Forelimb muscle (tissue), 1 donor: ENCODE results near the gene MAPK8. TPM values are rescaled to one million over a fixed set of nuclear protein-coding genes. Genes with fewer than 3 reads are reported as not detected.

Experiments used
- DNase-seq: peaks from one replicate; pipeline ENCODE4 v3.0.0-alpha.2; 2013; ENCODE audit warnings: low read depth
- polyA plus RNA-seq: library from polyadenylated mRNA; unstranded; fragments of 120-200 nt; gene quantifications from one replicate; pipeline ENCODE4 v1.2.1, GENCODE V29; 2013; ENCODE audit not compliant: insufficient read length

The MAPK8 gene
- polyA plus RNA-seq, 1 donor: 39.1 TPM

- DNase-seq: no peak
Measured at GRCh38 chr10:48292616-48293015, 13.9 kb upstream of the MAPK8 start.

- DNase-seq: no peak
Measured at GRCh38 chr10:48294431-48294830, 12.0 kb upstream of the MAPK8 start.

- no peak for DNase-seq
Measured at GRCh38 chr10:48296576-48297098, 9.8 kb upstream of the MAPK8 start.

GRCh38 chr10:48299066-48299465 lies 7.4 kb upstream of the MAPK8 start:
- no peak for DNase-seq

DNA sequence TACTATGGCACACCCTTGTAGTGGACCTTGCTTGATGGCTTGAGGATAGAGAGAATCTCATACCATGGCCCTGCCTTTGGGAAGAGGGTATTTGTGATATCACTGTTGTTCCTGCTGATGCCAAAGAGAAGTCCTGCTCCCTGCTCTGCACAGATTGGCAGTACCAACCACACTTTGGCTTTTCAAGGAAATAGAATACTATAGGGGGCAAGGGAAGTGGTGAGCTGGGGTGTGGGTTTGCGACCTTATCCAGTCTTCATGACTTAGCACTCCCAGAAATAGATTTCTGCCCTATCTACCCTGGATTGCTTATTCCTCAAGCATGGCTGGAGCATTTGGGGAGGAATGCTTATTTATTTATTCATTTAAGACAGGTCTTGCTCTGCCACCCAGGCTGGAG lies 6.8 kb upstream of the MAPK8 start:
- no peak for DNase-seq

DNA sequence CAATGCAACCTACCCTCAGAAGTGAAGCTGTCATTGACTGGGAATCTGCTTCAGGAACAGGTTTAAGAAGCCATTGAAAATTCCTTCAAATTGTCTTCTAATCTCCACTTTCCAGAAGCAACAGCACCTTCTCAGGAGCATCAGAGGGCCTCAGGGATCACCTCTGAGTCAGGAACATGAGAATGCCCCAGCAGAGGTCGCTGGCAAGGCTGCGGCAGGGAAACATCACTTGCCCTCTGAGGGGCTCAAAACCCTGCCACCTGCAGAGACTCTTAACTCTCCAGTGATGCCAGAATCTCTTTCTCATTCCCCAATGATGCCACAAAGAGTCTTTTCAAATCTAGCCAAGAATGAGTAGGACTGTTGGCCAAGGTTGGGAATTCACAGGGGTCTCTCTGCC lies 5.9 kb upstream of the MAPK8 start:
- no peak for DNase-seq

DNA sequence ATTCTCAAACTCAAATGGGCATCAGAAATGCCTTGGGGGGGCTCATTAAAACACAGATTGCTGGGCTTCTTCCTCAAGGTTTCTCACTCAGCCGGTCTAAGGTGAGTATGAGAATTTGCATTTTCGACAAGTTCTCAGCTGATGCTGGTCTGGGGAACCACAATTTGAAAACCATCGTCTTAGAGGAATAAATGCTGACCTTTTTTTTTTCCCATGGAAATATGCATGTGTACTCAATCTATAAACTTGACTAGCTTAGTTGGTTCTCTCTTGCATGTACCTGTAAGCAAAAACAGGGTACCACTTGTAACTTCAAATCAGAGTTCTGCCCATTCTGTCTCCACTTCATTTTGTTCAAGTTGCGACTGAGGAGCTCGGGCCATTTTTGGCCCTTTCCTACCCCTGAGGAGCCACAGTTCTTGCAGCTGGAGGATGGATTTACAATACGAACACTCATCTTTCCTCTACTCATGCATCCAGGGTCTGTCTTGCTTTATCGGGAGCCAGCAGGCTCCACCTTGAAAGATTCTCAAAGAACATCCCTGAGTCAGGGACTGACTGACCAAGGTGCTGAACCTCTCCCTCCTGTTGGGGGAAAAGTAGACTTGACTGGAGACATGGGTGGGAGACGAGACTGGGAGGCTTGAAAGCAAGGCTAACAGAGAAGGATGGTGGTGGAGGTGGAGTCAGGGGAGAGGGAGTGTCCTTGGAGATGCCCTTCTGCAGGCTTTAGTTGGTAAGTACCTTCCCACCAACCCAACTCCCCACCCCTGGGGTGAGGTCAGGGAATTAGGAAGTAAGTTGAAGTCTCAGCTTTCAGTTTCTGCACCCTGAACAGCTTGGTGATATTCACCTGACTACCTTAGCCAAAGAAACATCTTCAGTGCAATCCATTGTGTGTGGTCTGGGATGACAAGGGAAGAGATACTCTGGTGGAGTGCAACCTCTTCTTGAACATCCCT lies 3.7 kb upstream of the MAPK8 start:
- no peak for DNase-seq

DNA sequence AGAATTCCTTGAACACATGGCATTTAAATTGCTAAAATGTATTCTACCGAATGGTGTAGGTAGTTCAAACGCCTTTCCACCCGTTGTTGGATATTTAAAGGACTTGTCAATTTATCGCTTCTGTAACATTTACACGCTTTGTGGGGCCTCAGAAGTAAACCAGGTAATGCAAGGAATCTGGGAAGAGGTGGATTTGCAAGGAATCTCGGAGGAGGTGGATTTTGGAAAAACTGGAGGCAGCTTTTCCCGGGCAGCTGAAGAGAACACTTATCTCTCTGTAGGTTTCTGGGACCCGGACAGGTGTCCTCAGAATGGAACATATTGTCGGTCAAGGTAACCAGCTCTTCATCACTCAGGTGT lies 592 bp upstream of the MAPK8 start:
- no peak for DNase-seq

DNA sequence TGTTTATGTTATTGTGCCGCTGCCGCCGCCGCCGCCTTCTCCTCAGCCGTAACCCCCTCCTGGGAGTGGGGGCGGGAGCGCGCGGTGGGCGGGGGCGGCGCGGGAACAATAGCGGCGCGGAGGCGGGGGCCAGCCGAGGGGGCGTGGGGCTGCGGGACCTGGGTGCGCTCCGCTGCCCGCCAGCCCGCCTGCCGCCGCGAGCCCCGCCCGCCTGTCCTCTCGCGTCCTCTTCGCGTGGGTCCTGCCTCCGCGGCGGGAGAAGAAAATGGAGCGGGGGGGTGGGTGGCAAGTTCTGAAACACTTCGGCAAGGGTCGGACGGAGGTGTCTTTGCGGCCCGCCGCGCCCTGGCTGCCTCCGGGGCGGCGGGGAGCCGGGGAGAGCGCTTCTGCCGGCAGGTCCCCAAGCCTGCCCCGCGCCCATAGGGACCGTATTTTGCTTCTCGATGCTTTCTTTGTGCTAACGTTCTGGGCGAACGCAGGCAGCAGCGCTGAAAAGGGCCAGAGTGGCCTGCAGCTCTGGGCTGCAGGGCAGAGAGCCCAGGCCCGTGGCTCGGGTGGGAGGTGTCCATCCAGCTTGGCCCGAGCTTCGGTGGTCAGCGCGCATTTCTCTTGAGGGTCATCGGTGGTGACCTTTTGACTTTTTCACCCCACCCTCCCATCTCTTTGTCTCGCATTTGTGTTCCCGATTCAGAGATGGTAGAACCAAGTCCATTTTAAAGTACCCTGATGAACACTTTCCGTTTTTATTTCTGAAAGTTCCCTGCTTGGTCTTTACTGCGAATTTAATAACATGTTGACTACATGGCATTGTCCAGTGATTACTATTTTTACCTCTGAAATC lies 613 bp downstream of the MAPK8 start:
- DNase-seq: no peak

DNA sequence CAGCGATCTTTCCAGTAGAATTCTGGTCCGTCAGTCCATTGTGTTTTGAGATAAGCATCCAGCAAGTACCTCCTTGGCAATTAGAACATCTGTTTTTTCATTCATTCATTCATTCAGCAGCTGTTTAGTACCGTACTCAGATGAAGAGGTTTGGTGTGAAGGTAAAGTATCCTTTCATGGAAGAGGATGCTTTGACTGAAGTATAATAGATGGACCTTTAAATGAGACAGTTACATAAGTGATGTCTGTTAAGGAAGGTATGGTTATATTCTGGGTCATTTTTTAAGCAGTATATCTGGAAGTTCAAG lies 1.2 kb downstream of the MAPK8 start:
- DNase-seq: no peak

DNA sequence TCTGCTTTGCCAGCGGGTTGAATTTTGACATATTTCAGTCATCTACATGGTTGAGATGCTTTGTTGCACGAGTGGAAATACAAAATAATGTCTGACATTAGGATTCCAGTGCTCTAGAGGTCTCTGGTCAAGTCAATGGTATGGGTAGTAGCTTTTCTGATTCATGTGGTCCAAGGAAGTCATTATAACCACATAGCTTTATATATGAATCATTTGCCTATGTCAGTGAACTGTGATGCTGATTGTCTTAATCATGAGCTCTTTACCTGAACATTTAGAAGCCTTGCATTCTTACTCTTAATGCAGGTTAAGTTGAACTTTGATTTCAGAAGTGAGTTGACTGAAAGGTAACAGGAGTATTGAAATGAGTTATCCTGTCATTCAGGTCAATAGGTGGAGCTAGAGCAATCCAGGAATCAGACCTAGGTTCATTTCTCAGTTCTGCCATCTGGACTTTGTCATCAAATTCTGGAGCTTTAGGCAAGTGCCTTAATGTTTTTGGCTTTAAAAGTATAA lies 3.3 kb downstream of the MAPK8 start:
- DNase-seq: no peak

GRCh38 chr10:48314107-48314506 lies 7.6 kb downstream of the MAPK8 start:
- DNase-seq: no peak

DNA sequence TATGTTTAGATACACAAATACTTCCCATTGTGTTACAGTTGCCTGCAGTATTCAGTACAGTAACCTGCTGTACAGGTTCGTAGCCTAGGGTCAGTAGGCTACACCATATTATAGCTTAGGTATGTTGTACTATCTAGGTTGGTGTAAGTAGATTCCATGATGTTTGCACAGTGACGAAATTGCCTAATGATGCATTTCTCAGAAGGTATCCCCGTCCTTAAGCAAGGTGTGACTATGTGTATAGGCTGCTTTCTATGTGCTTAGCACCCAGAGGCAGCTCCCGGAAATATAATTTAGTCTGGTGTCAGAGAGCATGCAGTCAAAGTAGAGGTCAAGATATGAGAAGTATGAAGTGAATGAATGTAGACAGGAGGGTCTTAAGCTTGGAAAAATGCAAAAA lies 9.8 kb downstream of the MAPK8 start:
- no peak for DNase-seq

- DNase-seq: no peak
Measured at GRCh38 chr10:48317321-48317990, 11.0 kb downstream of the MAPK8 start.

GRCh38 chr10:48322017-48322416 lies 15.5 kb downstream of the MAPK8 start:
- no peak for DNase-seq

DNA sequence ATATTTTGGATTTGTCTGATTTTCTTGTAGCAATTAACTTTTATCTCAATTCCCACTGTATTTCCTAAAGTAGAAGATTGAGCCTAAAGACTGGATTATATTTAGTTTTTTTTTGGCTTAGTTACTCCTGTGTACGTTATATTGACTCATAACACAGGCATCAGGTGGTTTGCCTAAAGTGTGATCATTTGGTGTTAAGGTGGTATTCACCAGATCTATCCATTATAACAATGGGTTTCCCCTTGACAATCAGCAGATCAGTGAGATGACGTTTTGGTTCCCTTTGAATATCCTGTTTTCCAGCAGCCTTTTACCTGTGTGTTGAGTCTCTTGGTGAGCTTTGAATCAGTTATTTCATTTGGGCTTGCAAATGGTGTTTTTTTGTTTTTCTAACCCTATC lies 18.1 kb downstream of the MAPK8 start:
- DNase-seq: no peak

GRCh38 chr10:48330269-48330668 lies 23.8 kb downstream of the MAPK8 start:
- DNase-seq: no peak

GRCh38 chr10:48331436-48331835 lies 25.0 kb downstream of the MAPK8 start:
- no peak for DNase-seq

DNA sequence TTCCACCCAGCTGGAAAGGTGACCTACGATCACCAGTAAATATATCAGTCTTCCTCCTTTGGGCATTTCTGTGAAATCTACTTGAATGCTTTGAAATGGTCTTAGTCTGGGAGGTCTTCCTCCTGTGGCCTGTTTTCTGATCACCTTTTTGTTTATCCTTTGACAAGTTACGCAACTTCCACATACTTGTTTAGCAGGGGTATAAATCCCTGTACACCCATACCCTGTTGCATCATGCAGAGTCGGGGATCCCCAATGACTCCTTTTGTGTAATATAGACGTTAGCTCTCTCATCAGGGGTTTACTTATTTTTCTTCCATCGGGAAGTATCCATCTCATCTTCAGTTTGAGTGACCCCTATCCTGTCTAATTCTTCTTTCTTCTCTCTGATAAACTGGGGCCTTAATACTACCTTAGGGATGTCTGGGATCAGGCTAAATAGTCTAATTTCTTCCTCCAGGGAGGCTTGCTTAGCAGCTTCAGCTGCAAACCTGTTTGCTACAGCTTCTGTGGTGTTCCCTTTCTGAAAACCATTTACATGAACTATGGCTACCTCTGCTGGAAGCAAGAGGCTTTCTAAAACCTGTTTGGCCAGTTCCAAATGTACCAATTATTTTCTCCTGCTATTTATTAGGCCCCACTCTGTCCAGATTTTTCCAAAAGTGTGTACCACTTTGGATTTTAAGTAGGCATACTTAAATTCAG lies 25.8 kb downstream of the MAPK8 start:
- no peak for DNase-seq

DNA sequence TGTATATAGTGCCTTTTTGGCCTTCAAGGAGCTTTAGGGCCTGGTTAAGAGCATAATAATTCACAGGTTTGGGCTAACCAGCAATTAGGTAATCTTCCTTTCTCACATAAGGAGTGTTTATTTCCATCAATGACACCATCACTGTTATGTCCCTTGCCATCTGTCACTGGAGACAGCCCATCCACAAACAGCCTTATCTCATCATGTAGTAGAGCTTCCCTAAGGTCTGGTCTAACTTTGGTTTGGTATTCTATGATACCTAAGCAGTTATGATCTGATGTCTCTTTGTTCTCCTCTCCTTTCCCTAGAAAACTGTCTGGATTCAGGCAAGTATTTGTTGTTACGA lies 26.4 kb downstream of the MAPK8 start:
- DNase-seq: no peak

DNA sequence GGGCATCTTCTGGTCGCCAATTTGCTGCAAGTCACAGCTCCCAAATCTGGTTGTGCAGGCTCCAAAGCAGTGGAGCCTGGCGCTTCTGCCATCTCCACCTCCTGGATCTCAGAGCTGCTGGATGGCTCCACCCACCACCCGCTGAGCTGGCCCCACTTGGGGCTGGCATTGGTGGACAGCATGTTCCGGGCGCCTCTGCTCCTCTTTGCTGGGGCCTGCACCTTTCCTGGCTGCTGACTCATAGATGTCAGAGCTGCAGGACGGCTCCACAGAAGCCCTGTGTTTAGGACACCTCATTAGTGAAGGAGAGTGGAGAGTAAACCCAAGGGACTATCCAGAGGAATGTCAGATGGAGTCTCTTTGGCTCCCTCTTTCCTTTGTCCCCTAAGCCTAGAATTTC lies 27.4 kb downstream of the MAPK8 start:
- no peak for DNase-seq

DNA sequence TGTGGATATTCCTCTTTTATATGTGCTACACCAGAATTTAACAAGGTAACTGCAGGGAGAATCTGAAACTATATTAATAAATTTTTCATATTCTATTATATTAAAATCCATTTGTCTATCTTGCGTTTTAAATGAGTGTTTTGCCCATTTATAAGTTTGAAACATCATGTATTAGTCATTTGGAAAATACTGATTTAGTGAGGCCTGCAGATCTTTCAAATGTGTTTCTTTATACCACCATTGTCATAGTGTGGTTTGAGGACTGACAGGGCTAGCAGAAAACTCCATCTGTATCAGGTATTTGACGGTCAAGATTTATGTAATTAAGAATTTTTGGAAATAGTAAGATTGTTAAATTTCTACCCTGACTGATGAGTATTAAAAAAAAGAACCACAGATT lies 29.3 kb downstream of the MAPK8 start:
- no peak for DNase-seq
